Inferior parietal cortex (tissue), 1 donor: ENCODE measurements around the gene SWSAP1.

Source experiments
- DNase-seq: peaks from one replicate; pipeline ENCODE4 v3.0.0-alpha.2; 2016; ENCODE audit errors: extremely low spot score

The SWSAP1 gene

GRCh38 chr19:11355160-11356073, 19.0 kb upstream of the SWSAP1 start, which contains the start of gene PLPPR2:
PLPPR2 (plus strand) TSS chr19:11355432; CDS start chr19:11357674, 2,242 bp downstream.
- DNase-seq = peak; percentile 87

- no peak for DNase-seq
Measured at GRCh38 chr19:11356074-11356397, 18.4 kb upstream of the SWSAP1 start.

GRCh38 chr19:11356676-11357550, 17.6 kb upstream of the SWSAP1 start:
- no peak for DNase-seq

- no peak for DNase-seq
Measured at GRCh38 chr19:11359421-11359820, 15.0 kb upstream of the SWSAP1 start.

DNA sequence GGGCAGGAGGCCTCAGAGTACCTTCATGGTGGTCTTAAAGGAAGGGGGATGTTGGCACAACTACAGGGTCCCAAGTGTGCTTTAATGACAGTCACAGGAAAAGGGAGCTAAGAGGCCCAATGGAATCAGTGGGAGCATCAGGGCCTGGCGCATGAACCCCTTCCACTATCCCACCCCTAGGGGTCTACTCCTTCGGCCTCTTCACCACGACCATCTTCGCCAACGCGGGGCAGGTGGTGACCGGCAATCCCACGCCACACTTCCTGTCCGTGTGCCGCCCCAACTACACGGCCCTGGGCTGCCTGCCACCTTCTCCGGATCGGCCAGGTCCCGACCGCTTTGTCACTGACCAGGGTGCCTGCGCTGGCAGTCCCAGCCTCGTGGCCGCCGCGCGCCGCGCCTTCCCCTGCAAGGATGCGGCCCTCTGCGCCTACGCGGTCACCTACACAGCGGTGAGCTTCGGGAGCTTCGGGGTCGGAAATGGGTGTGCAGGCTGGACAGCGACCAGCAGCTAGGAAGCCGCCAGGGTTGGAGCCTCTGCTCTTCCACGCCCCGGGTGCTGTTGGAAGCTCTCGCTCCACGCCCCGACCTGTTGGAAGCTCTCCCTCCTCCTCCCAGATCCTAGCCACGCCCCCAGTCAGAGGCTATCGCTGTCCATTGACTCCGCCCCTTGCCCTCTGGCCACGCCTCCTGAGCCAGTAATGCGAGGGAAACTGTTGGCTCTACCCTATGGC, 13.3 kb upstream of the SWSAP1 start:
- DNase-seq = no peak

- no peak for DNase-seq
Measured at GRCh38 chr19:11361771-11362731, 12.4 kb upstream of the SWSAP1 start.

DNA sequence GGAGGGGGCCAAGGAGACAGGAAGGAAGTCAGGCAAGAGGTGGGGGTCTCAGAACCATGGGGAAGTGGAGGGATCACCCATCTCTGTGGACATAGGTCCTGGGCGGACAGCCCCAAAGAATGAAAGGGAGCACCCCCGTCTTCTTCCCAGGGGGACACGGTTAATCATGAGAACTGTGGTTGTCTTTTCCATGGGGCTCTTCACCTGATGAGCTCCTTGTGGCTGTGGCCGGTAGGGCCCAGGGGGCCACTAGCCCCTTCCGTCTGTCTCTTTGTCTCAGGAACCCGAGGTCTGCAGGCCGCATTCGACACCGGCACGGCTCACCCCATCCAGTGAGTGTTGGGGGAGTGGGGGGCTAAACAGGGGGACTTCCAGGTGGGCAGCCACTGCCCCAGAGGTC, 10.6 kb upstream of the SWSAP1 start:
- no peak for DNase-seq

DNA sequence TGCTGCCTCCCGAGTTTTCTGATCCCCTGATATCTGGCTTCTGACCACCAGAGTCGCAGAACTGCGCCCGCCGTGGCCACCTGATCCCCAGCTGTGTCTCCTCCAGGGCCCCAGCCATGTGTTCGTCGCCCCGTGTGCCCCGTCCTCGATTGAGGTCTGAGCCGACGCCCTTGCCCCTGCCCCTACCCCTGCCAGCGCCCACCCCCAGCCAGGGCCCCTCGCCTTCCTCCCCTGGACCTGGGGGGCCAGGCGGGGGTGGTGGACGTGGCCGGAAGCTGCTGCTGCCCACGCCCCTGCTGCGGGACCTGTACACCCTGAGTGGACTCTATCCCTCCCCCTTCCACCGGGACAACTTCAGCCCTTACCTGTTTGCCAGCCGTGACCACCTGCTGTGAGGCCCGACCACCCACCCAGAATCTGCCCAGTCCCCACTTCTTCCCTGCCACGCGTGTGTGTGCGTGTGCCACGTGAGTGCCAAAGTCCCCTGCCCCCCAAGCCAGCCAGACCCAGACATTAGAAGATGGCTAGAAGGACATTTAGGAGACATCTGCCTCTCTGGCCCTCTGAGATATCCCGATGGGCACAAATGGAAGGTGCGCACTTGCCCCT, 10.1 kb upstream of the SWSAP1 start:
- no peak for DNase-seq

DNA sequence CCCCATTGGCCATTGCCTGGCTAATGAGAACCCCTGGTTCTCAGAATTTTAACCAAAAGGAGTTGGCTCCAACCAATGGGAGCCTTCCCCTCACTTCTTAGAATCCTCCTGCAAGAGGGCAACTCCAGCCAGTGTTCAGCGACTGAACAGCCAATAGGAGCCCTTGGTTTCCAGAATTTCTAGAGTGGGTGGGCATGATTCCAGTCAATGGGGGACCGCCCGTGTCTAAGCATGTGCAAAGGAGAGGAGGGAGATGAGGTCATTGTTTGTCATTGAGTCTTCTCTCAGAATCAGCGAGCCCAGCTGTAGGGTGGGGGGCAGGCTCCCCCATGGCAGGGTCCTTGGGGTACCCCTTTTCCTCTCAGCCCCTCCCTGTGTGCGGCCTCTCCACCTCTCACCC, 9.5 kb upstream of the SWSAP1 start:
- DNase-seq = no peak

- no peak for DNase-seq
Measured at GRCh38 chr19:11365557-11366117, 8.8 kb upstream of the SWSAP1 start.

GRCh38 chr19:11367528-11367927, 6.9 kb upstream of the SWSAP1 start:
- no peak for DNase-seq

GRCh38 chr19:11370744-11371143, 3.7 kb upstream of the SWSAP1 start:
- DNase-seq = no peak

DNA sequence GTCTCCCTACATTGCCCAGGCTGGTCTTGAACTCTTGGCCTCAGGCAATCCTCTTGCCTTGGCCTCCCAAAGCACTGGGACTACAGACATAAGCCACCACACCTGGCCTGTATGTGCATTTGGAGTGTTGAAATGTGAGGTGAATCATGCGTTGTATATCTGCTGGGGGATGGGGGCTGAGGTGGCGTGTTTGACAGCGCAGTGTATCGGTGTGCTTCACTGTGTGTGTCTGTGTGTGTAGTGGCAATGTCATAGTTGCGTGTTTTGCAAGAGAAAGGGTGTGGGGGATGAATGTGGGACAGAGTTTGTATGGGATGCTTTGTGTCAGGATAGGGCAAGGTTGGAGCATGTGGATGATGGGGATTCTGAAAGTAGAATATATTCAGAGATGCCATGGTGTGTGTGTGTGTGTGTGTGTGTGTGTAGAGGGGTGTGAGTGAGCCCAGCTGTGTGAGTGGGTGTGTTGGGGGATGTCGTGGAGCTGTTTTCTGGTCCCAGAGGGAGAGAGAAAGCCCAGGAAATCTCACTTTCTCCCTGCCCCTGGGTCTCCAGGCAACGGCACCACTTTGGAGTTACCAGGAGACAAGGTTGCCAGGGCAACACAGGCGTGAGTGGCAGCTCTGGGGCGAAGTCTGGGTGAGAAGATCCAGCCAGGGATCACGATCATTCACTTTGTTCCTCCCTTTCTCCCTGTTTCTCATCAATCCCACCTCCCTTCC, 1.1 kb upstream of the SWSAP1 start:
- DNase-seq = peak; percentile 66

DNA sequence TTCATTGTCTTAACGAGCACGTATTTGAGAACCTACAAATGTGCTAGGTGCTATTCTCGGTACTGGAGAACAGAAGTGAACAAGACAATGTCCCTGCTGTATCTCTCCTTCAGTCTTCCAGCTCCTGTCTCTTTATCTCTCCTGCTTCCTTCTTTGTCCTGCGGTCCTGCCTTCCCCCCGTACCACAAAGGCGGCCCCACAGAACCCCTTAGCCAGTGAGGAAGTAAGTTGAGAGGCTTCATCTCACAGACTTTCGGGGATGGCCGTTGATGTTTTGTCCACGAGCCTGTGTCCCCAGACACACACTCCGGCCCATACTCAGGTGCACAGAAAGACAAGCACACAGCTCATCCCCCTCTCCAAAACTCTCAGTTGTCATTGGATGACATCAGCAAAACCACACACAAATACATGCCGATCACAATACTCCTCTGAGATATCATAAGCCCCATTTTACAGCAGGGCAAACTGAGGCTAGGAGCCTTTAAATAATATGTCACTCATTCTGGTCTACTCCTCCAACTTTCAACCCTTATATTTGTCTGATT, 507 bp upstream of the SWSAP1 start:
- DNase-seq = no peak

- no peak for DNase-seq
Measured at GRCh38 chr19:11375143-11375948, 880 bp downstream of the SWSAP1 start.

DNA sequence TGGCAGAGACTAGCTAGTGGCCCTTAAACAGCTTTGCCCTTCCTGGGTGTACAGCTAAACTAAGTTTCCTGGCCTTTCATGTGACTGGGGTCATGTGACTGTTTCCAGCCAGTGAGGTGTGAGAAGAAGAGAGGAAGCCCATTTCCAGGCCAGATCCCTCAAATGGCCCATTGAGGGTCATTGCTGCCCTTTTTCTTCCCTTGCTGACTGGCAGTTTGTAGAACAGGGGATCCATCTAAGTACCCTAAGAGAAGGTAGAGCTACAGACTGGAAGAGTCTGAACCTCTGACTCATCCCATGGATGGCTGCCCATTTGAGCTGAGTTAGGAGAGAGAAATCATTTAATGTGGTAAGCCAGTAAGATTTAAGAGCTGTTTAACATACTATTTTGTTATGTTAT, 2.8 kb downstream of the SWSAP1 start:
- no peak for DNase-seq

- DNase-seq = no peak
Measured at GRCh38 chr19:11377756-11378155, 3.3 kb downstream of the SWSAP1 start.
